Measurements from ENCODE around the gene AIG1. TPM values are rescaled to one million over a fixed set of nuclear protein-coding genes. Genes with fewer than 3 reads are reported as not detected.

AIG1 gene
- total RNA-seq, 3 donors from 2014 or later (not counting 1 experiment from before 2014, with no cell fraction given), result 5.6 to 8.9 (median 6.2) TPM

DNA sequence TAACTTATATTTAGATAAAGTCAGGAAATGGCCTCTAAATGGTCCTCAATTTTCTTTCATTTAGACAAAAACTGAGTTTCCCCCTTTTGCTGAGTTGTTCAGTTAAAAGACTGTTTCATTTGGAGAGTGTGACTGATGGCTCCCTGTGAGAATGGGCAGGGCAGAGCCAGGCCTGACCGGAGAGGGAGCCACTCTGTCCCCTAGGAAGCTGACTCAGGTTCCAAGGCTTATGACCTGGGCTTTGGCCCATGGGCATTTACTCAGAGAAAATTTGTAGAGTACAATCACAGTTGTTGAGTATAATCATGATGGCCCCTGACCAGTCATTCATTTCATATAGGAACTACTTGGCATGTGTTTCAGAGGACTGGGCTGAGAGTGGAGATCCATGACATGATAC, 37.0 kb upstream of the AIG1 start:
- intact Hi-C loops (cut with micrococcal nuclease), result no loop called here
- H3K9me3 Mint-ChIP-seq, result no peaks in the 10 kb centered on the region
- no peaks in the 10 kb centered on the region for H3K4me1 ChIP-seq (ENCODE audit: control insufficient read depth, insufficient read depth, low read length)
- no peaks in the 10 kb centered on the region for H3K36me3 Mint-ChIP-seq
- H3K4me3 ChIP-seq (ENCODE audit: low read length), result no peak overlapping the region
- ATAC-seq (no peak), DNase-seq (no peak)
- no peaks in the 10 kb centered on the region for H3K27me3 ChIP-seq (ENCODE audit: control insufficient read depth, insufficient read depth, low read length)
- H3K27ac Mint-ChIP-seq, result no peak overlapping the region
- TF ChIP-seq, protein P1, sequence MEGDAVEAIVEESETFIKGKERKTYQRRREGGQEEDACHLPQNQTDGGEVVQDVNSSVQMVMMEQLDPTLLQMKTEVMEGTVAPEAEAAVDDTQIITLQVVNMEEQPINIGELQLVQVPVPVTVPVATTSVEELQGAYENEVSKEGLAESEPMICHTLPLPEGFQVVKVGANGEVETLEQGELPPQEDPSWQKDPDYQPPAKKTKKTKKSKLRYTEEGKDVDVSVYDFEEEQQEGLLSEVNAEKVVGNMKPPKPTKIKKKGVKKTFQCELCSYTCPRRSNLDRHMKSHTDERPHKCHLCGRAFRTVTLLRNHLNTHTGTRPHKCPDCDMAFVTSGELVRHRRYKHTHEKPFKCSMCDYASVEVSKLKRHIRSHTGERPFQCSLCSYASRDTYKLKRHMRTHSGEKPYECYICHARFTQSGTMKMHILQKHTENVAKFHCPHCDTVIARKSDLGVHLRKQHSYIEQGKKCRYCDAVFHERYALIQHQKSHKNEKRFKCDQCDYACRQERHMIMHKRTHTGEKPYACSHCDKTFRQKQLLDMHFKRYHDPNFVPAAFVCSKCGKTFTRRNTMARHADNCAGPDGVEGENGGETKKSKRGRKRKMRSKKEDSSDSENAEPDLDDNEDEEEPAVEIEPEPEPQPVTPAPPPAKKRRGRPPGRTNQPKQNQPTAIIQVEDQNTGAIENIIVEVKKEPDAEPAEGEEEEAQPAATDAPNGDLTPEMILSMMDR (IDR thresholded peaks at IDR 0.05), result no peak
- H3K9me3 ChIP-seq (ENCODE audit: control insufficient read depth, insufficient read depth, low read length), result no peaks in the 10 kb centered on the region
- H3K36me3 ChIP-seq (ENCODE audit: control insufficient read depth, insufficient read depth, low read length), result no peaks in the 10 kb centered on the region
- H3K27me3 Mint-ChIP-seq (ENCODE audit: low read depth in 2 of 2), result peaks cover 6 to 7% of the 10 kb centered on the region in 2 donors
- H3K27ac ChIP-seq (ENCODE audit: low read length), result no peak overlapping the region
- no peaks in the 10 kb centered on the region for H3K4me1 Mint-ChIP-seq
- no peak overlapping the region for H3K4me3 Mint-ChIP-seq
- WGBS (ENCODE audit: insufficient coverage), result 91% methylated on average over 1 of the region's 1 CpG

DNA sequence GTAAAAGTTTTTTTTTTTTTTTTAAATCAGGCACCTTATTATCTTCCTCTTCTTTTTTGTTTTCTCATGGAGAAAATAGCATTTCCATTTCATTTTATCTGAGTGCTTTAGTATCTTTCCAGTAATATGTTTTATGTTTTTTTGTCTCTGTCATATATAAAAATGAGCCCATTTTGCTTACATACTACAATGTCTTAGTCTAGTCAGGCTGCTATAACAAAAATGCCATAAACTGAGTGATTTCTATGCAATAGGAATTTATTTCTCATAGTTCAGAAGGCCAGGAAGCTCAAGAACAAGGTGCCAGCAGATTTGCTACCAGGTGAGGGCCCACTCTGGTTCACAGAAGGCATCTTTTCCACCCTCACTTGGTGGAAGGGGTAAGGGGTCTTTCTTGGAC, 35.7 kb upstream of the AIG1 start:
- peaks cover 0 to 3% of the 10 kb centered on the region in 2 donors for H3K27me3 Mint-ChIP-seq (ENCODE audit: low read depth in 2 of 2)
- H3K36me3 Mint-ChIP-seq, result no peaks in the 10 kb centered on the region
- Histone ChIP-seq H3K36me3 (ENCODE audit: control insufficient read depth, insufficient read depth, low read length) (no peaks in the 10 kb centered on the region), H3K4me1 (ENCODE audit: control insufficient read depth, insufficient read depth, low read length) (no peaks in the 10 kb centered on the region), H3K27me3 (ENCODE audit: control insufficient read depth, insufficient read depth, low read length) (no peaks in the 10 kb centered on the region), H3K4me3 (ENCODE audit: low read length) (no peak overlapping the region), H3K9me3 (ENCODE audit: control insufficient read depth, insufficient read depth, low read length) (no peaks in the 10 kb centered on the region), H3K27ac (ENCODE audit: low read length) (no peak overlapping the region)
- H3K27ac Mint-ChIP-seq, result no peak overlapping the region
- no peaks in the 10 kb centered on the region for H3K4me1 Mint-ChIP-seq
- no peak for DNase-seq
- no peak for ATAC-seq
- no peak overlapping the region for H3K4me3 Mint-ChIP-seq
- TF ChIP-seq, protein P1 (IDR thresholded peaks at IDR 0.05), result no peak
- H3K9me3 Mint-ChIP-seq, result no peaks in the 10 kb centered on the region
- intact Hi-C loops (cut with micrococcal nuclease), result loop anchor here (5.0 kb wide), 2 partner anchors 402 to 548 kb away; no protein-coding TSS in a partner anchor

GRCh38 chr6:143026696-143027449, 33.8 kb upstream of the AIG1 start:
- no peak overlapping the region for H3K4me3 ChIP-seq (ENCODE audit: low read length)
- peaks cover 1 to 4% of the 10 kb centered on the region in 2 donors for H3K27me3 Mint-ChIP-seq (ENCODE audit: low read depth in 2 of 2)
- no peaks in the 10 kb centered on the region for H3K27me3 ChIP-seq (ENCODE audit: control insufficient read depth, insufficient read depth, low read length)
- peak; percentile 31 to 74 for DNase-seq
- no peaks in the 10 kb centered on the region for H3K36me3 Mint-ChIP-seq
- no peak overlapping the region for H3K4me3 Mint-ChIP-seq
- TF ChIP-seq, protein P1 (IDR thresholded peaks at IDR 0.05), result peak; percentile 70
- no peaks in the 10 kb centered on the region for H3K4me1 Mint-ChIP-seq
- H3K36me3 ChIP-seq (ENCODE audit: control insufficient read depth, insufficient read depth, low read length), result no peaks in the 10 kb centered on the region
- H3K9me3 Mint-ChIP-seq, result no peaks in the 10 kb centered on the region
- H3K4me1 ChIP-seq (ENCODE audit: control insufficient read depth, insufficient read depth, low read length), result no peaks in the 10 kb centered on the region
- ATAC-seq, result peak; percentile 61 to 73 (median 69)
- intact Hi-C loops (cut with micrococcal nuclease), result loop anchor here (1.0 to 5.0 kb wide), 3 partner anchors 334 to 550 kb away; no protein-coding TSS in a partner anchor
- 62% methylated on average over 4 of the region's 5 CpGs for WGBS (ENCODE audit: insufficient coverage)
- H3K27ac ChIP-seq (ENCODE audit: low read length), result no peak overlapping the region
- no peaks in the 10 kb centered on the region for H3K9me3 ChIP-seq (ENCODE audit: control insufficient read depth, insufficient read depth, low read length)
- no peak overlapping the region for H3K27ac Mint-ChIP-seq
